ENCODE data around the gene CD1D.
"Not testable (repeated sequence)": the region's sequence is repeated elsewhere in the genome, so short reads cannot be mapped to it uniquely, and the experiment has no call there.

CD1D gene

DNA sequence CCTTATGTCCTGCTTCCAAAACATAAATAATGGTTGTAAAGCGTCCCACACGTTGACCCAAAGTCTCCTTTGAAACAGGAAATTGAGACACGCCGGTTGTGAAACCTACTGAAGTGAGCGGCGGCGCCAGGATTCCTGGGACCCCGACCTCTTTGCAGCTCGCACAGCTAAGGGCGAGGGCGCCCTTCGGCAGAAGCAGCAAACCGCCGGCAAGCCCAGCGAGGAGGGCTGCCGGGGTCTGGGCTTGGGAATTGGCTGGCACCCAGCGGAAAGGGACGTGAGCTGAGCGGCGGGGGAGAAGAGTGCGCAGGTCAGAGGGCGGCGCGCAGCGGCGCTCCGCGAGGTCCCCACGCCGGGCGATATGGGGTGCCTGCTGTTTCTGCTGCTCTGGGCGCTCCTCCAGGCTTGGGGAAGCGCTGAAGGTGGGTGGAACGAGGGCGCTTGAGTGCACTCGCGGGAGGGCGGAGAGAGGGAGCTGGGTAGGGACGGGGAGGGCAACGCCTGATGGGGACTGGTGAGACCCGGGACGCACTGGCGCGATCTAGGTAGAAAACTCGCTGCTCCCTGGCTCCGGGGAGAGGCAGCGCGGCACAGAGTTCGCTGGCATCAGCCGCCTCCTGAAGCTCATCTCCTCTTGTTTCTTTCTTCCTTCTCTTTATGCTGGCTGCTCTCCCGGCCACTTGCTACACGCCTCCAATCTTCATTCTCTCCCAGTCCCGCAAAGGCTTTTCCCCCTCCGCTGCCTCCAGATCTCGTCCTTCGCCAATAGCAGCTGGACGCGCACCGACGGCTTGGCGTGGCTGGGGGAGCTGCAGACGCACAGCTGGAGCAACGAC, at the start of gene CD1D:
CD1D (plus strand) TSS at position 155 of the 836 bp plus-strand sequence; CDS start at position 362, 207 bp downstream.
- no peak for DNase-seq (ENCODE audit: low read depth)

DNA sequence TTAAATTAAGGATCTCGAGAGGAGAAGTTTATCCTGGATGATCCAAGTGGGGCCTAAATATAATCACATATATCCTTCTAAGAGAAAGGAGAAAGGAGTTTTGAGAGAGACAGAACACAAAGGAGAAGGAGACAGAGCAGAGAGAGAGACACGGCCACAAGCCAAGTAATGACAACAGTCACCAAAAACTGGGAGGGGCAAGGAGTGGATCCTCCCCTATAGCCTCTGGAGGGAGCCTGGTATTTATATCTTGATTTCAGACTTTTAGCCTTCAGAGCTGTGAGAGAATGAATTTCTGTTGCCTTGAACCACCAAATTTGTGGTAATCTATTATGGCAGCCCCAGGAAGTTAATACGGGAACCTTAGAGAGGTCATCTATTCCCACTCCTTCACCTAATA, 49.5 kb upstream of the CD1D start:
- DNase-seq (ENCODE audit: low read depth), result no peak

DNA sequence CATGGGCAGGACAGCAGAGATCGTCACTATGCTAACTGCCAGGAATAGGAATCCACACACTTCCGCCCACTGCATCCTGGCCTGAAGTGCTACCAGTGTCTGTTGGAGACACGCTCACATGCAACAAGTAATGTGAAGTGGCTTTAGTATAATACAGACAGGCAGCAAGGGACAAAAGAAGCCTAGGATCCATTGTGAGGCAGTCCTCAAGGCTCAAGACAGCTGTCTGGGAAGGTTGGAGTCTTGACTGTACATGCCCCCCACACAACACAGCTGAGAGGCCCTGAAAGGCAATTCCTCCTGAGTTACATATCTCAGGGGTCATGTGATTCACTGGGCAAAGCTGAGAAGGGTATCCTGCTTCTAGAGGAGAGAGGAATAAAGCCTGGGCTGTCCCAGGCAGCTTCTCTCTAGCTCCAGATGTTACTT, 39.9 kb upstream of the CD1D start:
- no peak for DNase-seq (ENCODE audit: low read depth)

DNA sequence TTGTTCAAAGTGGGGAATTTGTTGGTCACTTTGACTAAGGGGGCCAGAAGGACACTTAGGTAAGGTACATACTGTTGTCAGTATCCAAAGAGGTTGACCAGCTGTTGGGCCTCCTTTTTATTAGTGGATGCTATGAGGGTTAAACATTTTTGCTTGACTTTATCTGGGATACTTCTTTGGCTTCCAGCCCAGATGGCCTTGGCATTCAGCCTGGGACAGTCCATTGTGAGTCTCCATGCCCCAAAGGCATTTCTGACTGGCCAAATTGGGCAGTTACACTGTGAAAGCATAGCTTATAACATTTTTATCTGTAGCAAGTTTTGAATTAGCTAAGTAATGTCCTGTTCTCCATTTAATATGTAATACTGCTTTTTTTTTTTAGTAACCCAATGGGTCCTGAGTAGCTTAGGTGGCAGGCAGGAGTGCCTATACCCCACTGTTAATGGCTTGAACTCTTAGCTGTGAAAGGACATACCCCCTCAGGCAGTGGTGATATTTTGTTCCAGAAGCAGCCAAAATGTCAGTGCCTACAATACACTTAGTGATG, 35.4 kb upstream of the CD1D start:
- peak; percentile 52 for DNase-seq (ENCODE audit: low read depth)

DNA sequence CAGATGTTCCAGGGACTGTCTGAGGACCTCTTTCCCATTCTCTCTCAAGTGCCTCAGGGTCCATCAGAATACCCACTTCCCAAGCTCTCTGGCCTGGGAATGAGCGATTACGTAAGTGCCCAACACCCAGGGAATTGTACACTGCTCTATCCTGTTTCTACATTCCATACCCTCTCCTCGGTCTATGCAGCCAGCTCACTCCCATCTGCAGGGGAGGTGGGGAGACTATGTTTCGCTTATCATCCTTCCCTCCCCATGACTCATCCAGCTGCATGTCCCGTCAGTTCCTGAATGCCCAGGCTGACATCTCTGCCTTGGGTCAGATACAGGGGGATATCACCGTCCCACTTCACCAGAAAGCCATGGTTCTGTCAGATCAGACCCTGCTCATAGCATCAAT, 34.5 kb upstream of the CD1D start:
- no peak for DNase-seq (ENCODE audit: low read depth)

DNA sequence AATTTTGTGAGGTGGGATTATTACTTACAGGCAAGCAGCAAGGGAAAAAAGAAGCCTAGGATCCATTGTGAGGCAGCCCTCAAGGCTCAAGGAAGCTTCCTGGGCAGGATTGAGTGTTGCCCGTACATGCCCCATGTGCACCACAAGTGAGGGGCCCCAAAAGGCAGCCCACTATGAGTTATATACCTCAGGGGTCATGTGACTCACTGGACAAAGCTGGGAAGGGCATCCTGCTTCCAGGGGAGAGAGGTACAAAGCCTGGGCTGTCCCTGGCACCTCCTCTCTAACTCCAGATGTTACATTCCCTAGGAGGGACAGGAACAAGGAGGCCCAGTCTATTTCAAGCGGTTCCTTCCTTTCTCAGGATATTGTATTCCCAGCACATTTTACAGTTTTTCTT, 34.0 kb upstream of the CD1D start:
- no peak for DNase-seq (ENCODE audit: low read depth)

DNA sequence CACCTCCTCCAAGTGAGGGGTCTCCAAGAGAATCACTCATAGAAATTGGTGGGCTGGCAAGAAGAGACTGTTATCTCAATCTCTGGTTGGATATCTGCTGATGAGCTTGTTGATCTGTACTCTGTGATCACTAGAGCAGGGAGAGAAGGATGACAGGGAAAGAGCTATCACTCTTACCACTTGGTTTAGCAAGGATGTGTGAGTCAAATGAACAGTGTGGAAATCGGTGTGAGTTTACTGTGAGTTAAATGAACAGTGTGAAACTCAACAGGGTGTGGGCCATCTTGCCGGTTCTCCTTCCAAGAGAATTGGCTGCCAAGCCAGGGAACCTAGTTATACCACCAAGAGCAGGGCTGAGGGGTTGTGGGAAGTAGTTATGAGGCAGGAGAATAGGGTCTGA, 33.3 kb upstream of the CD1D start:
- no peak for DNase-seq (ENCODE audit: low read depth)

DNA sequence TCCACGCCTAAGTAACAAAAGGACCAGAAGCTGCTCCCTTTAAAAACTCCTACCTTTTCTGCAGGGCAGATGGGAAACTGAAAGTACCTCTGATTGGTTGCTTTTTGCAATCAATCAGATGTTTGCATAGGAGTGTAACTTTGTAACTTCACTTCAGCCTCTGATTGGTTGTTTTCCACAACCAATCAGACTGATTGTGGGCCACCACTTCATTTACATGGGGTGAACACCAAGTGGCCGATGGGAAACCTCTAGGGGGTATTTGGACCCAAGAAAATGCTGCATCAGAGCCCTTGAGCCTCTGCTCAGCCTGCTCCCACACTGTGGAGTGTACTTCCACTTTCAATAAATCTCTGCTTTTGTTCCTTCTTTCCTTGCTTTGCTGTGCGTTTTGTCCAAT, 32.8 kb upstream of the CD1D start:
- DNase-seq (ENCODE audit: low read depth), result no peak

DNA sequence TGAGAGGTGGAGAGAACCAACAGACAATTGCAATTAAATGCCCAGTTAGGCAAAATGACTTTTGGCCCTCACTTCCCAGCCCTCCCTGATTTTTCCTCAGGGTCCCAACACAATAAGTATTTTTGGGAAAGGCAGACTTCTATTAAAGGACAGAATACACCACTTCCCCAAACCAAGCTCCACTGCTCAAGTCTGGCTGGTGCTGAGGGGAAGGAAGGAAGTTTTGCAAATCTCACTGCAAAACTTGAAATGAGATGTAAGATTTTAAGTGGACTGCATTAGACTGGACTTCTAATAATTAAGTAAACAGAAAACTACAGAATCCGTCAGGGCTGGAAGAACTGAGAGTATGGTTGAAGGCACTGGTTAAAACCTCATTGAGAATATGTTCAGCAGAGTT, 32.2 kb upstream of the CD1D start:
- DNase-seq (ENCODE audit: low read depth), result no peak

DNA sequence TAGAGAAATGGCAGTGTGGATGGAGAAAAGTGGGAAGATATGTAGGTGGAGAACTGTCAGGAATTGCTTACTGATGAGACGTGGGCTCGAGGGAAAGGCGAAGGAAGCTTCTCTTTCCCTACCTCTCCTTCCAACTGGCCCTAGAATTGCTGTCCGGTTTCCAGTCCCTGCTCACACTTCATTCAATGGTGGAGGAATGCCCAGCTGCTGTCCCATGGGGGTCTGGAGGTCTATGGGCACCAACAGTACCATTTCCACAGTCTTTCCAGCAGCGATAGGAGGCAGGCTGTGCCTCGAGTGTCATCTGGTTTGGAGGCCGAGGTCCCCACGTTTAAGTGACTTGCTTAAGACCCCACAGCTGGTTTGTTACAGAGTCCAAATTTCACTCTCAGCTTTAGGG, 31.5 kb upstream of the CD1D start:
- DNase-seq (ENCODE audit: low read depth), result no peak

DNA sequence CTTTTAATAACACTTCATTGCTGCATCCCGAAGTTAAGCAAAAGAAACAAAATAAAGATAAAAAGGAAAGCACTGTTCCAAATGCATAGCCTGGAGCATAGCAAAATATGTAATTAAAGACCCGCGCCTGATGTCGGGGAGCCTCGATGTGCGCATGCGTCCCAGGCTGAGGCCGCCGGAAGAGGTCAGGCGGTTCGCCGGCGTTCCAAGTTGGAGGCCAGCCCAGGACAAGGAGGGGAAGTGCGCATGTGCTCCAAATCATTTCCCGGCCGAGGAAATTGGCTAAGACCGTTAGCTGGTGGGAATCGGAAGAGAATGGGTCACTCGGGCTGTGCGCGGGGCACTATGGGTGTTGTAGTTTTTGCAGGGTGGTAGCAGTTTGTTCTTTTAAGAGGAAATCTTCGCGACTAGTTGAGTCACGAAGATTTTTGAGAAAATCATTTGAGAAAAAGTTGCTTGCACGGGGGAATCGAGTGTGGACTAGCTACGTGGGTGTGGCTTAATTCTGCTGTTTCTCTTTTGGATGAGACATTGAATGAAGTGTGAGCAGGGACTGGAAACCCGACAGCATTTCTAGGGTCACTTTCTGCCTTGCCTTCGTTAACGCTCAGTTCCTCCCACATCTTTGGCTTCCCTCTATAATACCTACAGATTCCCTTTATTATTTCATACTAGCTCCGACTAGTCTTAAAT, 31.0 kb upstream of the CD1D start:
- DNase-seq (ENCODE audit: low read depth), result peak; percentile 92

DNA sequence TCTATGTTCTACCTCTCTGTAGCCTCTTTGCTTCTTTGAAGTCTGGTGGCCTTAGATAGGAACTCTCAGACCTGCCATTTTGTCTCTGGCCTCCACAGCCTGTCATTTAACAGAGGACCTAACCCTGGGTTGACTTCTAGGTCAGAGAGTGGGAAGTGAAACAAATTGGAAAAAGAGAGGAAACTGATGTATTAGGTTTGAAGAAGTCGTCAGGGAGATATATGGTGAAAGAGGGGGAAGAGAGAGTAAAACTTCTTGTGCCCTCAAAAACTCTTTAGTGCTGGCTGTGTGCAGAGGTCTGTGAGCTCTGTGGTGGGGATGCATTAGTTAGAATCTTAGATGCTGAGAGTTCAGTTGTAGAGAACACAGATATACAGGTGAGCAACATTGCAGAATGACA, 30.2 kb upstream of the CD1D start:
- no peak for DNase-seq (ENCODE audit: low read depth)

DNA sequence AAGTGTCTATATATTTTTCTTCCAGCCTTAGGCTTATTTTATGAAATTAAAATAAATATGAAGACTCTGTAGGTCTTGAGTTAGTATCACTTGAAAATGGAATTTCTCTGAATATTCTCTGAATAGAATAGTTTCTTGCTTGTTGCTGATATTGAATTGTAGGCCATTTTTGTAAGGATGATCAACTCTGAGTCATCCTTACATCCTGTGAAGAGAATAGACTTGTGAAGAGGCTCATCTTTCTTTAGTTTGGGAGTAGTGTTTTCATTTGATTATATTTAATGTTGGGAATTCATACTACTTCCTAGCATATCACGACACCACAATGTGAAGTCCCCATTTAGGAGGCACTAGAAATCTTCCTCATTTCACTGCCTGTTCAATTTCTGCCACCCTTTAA, 27.5 kb upstream of the CD1D start:
- no peak for DNase-seq (ENCODE audit: low read depth)

DNA sequence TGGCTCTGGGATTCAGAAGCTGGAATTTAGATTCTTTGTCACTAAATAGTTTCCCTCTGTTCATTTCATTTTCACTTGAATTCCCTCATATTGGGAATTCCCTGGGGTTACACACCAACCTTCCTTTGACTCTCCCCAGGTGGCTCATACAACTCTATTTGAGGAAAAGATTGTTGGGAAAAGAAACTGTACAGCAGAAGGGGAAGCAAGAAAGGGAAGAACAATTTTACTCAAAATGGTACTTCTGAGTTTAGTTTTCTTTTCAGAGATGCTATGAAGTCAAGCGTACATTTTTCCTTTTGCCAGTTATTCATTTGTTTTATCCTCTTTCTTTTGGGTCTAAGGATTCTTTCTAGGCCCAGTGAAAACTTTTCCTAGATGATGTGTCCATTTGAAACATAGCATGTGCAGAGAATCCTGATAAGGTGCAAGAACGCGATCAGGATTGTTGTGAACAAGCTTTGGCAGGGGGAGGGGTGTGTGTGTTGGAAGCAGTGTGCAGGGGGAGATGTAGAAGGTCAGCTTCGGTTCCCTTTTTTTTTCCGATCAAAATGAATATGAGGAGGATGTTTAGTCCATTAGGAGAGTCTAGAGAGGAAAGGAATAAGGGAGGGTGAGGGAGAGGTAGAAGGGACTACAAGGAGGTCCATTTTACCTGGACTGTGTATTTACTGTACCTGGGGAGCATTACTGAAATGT, 26.8 kb upstream of the CD1D start:
- DNase-seq (ENCODE audit: low read depth), result no peak

DNA sequence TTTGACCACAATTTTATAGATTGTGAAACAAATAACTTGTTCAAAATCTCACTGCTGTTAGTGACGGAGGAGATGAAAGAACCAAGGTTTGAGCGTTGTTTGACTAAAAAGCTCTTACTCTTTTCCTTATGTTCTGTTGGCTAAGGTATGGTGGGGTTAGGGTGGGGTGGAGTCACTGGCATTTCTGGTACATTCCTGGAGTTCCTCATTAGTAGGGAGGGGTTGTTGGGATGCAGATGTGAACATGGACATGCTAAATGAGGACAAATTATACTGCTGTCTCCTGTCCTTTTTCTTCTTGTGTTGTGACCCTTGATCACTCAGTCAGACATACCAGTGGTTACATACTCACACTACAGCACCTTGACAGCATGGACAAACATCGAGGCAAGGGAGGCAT, 26.2 kb upstream of the CD1D start:
- no peak for DNase-seq (ENCODE audit: low read depth)

DNA sequence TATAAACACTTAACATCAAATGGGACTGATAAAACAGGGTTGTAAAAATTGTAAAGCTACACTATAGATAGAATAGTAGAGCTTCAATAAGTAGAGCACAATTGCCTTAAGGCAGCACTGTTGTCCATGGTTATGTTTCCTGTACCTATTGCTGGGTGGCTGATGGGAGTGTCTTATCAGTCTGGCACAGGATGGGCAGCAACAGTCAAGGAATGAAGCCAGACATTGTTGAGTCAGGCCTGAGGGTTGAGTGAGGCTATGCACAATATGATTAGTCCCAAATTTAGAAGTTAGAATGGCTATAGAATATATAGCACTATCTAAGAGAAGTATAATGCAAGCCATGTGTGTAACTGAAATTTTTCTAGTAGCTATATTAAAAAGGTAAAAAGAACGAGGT, 25.0 kb upstream of the CD1D start:
- DNase-seq (ENCODE audit: low read depth), result no peak

DNA sequence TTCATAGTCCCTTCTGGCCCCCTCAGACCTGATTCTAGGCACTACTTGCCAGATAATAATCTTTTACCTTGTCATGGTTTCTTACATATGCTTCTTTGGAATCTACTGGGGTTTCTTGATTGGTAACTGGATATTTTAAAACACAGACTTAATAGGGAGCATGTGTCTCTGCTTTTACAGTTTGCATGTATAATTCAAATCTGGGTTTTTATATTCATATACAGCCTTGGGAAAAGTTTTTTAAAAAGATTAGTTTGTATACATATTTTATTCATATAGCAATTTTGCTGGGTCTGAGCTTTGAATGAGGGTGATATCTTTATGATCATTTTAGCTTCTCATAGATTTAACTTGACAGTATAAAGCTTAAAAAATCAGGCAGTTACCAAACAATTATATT, 21.1 kb upstream of the CD1D start:
- no peak for DNase-seq (ENCODE audit: low read depth)

DNA sequence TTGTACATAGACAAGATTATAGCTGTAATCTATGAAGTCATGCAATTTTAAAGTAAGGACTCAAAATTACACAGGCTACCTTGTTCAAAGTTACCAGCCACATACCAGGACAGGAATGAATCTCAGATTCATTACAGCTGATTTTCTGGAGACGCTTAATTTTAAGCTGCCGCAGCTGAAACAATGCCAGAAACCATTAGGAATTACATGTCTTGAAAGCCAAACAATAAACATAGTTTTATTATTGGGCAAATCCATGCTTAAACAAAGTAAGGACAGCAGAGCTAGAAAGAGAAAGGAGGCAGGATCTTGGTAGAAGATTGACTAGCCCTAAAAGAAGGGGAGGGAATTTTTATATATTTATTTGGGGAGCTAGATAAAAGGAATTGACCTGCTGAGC, 19.2 kb upstream of the CD1D start:
- no peak for DNase-seq (ENCODE audit: low read depth)

DNA sequence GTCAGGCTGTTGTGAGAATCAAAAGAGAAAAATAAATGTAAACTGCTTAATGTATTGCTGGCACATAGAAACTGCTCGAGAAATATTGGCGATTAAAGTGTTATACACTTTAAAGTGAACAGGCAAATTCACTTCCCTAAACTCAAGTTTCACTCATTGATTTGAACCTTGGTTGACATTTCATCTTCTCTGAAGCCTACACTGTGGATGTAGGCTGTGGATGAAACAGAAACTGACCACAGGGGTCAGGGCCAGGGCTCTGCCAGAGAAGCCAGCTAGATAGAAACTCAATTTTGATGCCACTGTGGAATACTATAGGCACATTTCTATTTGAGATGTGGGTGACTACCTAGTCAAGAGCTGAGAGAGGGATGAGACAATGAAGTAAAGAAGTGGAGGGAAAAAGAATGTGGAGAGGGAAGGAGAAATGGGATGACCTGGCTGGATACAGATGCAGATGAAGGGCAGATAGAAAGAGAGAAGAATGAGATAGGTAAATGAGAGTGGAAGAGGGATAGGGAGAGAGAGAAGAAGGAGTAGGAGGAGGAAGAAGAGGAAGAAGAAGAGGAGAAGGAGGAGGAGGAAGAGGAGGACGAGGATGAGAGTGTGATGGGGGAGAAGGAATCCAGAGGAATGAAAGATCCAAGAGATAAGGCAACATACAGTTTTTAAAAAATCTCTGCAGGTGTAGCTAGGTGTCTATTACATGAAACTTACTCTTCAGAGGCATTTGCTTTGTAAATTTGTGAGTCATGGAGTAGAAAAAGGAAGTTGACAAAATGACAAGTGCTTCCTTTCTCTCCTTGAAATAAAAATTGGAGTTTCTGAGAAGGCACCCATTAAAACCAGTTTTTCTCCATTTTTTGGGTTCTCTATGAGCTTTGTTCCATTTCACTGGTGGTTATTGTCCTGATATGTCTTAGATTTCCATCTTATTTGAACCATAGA, 17.4 kb upstream of the CD1D start:
- DNase-seq (ENCODE audit: low read depth), result no peak

DNA sequence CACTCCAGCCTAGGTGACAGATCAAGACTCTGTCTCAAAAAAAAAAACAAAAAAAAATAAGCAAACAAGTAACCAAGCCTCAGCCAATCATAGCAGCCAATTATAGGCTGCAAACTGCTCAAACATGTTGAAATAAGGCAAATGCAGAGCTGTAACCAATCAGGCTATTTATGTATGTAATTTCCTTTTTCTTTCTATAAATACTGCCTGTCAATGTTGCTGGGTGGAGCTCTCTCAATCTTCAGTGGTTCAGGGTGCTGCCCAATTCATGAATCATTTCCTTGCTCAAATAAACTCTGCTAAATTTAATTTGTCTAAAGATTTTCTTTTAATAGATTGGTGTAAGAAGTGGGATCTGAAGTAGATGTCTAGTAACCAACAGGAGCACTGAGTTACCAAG, 11.6 kb upstream of the CD1D start:
- DNase-seq (ENCODE audit: low read depth), result no peak

DNA sequence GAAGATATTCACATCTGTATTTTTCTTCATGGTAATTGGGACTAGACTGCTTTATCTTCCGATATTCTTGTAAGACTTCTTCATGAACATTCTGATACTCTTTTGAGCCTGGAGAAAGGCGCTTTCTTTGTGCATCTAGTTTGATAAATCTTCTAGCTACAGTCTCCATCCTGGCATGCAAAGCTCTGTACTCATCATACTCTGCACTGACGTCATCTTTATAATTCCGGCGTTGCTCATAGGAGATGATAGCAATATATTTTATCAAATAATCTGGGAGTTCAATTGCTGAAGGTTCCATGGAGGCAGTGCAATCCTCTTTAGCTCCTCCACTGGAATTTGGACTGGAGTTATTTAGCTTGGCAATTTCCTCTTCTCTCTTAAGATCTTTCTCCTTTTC, 4.8 kb upstream of the CD1D start:
- not testable (repeated sequence) for DNase-seq (ENCODE audit: low read depth)

DNA sequence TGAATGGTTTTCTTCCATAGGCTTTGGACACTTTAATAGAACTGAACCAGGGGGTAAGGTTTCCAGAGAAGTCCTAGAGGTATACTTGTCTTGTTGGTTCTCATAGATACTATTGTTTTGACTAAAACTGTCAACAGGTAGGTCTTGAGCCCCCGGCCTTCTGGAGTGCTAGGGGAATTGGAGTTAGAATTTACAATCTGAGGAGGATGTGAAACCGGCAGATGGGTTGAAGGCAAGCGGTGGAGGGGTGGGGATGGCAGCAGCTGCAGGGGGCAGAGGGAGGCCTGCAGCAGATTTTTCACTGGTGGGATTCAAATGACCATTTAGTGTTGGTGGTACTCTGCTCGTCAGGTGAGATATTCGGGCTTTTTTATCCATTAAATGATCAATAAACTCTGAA, 4.3 kb upstream of the CD1D start:
- no peak for DNase-seq (ENCODE audit: low read depth)
